ENCODE data around the gene PRL.

DNA sequence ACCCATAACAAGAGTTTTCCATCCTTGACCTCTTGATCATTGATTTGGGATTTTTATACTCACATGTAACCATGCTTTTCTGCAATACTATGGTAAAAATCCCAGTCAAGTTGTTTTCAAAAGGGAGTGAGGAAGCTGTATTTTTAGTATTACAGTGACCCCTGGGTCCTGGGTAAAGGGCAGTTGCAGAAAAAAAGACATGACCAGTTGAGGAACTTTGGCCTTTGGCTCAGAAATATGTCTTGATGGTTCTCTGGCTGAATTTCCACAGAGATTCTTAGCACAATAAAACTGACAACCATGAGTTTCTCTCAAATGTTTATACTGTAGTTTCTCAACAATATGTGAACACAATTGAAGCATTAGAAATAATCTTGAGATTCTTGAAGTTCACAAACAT, 28.6 kb upstream of the PRL start:
- TF ChIP-seq, protein P1, sequence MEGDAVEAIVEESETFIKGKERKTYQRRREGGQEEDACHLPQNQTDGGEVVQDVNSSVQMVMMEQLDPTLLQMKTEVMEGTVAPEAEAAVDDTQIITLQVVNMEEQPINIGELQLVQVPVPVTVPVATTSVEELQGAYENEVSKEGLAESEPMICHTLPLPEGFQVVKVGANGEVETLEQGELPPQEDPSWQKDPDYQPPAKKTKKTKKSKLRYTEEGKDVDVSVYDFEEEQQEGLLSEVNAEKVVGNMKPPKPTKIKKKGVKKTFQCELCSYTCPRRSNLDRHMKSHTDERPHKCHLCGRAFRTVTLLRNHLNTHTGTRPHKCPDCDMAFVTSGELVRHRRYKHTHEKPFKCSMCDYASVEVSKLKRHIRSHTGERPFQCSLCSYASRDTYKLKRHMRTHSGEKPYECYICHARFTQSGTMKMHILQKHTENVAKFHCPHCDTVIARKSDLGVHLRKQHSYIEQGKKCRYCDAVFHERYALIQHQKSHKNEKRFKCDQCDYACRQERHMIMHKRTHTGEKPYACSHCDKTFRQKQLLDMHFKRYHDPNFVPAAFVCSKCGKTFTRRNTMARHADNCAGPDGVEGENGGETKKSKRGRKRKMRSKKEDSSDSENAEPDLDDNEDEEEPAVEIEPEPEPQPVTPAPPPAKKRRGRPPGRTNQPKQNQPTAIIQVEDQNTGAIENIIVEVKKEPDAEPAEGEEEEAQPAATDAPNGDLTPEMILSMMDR (conservative IDR thresholded peaks at IDR 0.05; ENCODE audit: low read depth in 2 of 2) = no peak
- no peak for TF ChIP-seq EZH2 (IDR thresholded peaks at IDR 0.05; ENCODE audit: low read depth, unreplicated experiment)
- TF ChIP-seq NANOG (IDR thresholded peaks at IDR 0.05; ENCODE audit: borderline replicate concordance) = no peak
- TF ChIP-seq CREB1 (CRISPR knock-in tag; IDR thresholded peaks at IDR 0.05; ENCODE audit: low read depth) = no peak
- no peak for TF ChIP-seq EZH2phosphoT487 (IDR thresholded peaks at IDR 0.05; ENCODE audit: unreplicated experiment)
- no peak for TF ChIP-seq POLR2AphosphoS5 (IDR thresholded peaks at IDR 0.05; ENCODE audit: low read depth)
- TF ChIP-seq REST (IDR thresholded peaks at IDR 0.05; ENCODE audit: unreplicated experiment) = no peak
- no peak for TF ChIP-seq JUNB (IDR thresholded peaks at IDR 0.05; ENCODE audit: unreplicated experiment)
- no peak for TF ChIP-seq ETS1 (IDR thresholded peaks at IDR 0.05)
- TF ChIP-seq ZNF114 (CRISPR knock-in tag; IDR thresholded peaks at IDR 0.05) = no peak
- no peak for TF ChIP-seq STAT1 (IDR thresholded peaks at IDR 0.05; ENCODE audit: unreplicated experiment)

All from GM23338 (cell line).